ENCODE measurements around the gene TDP1.

Gene TDP1

GRCh38 chr14:89915114-89915878, 40.4 kb upstream of the TDP1 start:
- H3K4me3 ChIP-seq (ENCODE audit: low read depth, low read length, poor library complexity, severe bottlenecking) = no peak overlapping the region
- H2AFZ ChIP-seq (ENCODE audit: low read length) = no peak overlapping the region
- no peaks in the 10 kb centered on the region for H3K36me3 ChIP-seq (ENCODE audit: insufficient read depth, low read length)
- no peak for TF ChIP-seq EZH2 (IDR thresholded peaks at IDR 0.05; ENCODE audit: borderline replicate concordance, low read length)
- TF ChIP-seq, protein P1, sequence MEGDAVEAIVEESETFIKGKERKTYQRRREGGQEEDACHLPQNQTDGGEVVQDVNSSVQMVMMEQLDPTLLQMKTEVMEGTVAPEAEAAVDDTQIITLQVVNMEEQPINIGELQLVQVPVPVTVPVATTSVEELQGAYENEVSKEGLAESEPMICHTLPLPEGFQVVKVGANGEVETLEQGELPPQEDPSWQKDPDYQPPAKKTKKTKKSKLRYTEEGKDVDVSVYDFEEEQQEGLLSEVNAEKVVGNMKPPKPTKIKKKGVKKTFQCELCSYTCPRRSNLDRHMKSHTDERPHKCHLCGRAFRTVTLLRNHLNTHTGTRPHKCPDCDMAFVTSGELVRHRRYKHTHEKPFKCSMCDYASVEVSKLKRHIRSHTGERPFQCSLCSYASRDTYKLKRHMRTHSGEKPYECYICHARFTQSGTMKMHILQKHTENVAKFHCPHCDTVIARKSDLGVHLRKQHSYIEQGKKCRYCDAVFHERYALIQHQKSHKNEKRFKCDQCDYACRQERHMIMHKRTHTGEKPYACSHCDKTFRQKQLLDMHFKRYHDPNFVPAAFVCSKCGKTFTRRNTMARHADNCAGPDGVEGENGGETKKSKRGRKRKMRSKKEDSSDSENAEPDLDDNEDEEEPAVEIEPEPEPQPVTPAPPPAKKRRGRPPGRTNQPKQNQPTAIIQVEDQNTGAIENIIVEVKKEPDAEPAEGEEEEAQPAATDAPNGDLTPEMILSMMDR (IDR thresholded peaks at IDR 0.05; ENCODE audit: low read length) = peak; percentile 90
- no peaks in the 10 kb centered on the region for H3K79me2 ChIP-seq (ENCODE audit: insufficient read depth, low read length)
- H3K9ac ChIP-seq (ENCODE audit: low read length) = no peak overlapping the region
- H3F3A ChIP-seq (ENCODE audit: insufficient read depth, low read length) = no peaks in the 10 kb centered on the region
- H3K9me3 ChIP-seq (ENCODE audit: low read length) = no peaks in the 10 kb centered on the region
- H3K4me2 ChIP-seq (ENCODE audit: low read length) = no peak overlapping the region
- H3K4me1 ChIP-seq (ENCODE audit: insufficient read depth, low read length, severe bottlenecking) = no peaks in the 10 kb centered on the region
- no peaks in the 10 kb centered on the region for H3K27me3 ChIP-seq (ENCODE audit: insufficient read depth, low read length)
- H4K20me1 ChIP-seq (ENCODE audit: insufficient read depth, low read length) = no peaks in the 10 kb centered on the region
- H3K9me2 ChIP-seq (ENCODE audit: low read depth, low read length) = no peaks in the 10 kb centered on the region
- H3K27ac ChIP-seq (ENCODE audit: low read depth, low read length, poor library complexity, severe bottlenecking) = no peak overlapping the region

GRCh38 chr14:89918721-89919120, 37.0 kb upstream of the TDP1 start:
- no peak overlapping the region for H2AFZ ChIP-seq (ENCODE audit: low read length)

GRCh38 chr14:89920056-89920455, 35.7 kb upstream of the TDP1 start:
- no peak overlapping the region for H2AFZ ChIP-seq (ENCODE audit: low read length)
- H3K4me3 ChIP-seq (ENCODE audit: low read depth, low read length, poor library complexity, severe bottlenecking) = no peak overlapping the region
- no peaks in the 10 kb centered on the region for H3K79me2 ChIP-seq (ENCODE audit: insufficient read depth, low read length)
- no peaks in the 10 kb centered on the region for H3K9me2 ChIP-seq (ENCODE audit: low read depth, low read length)
- no peak overlapping the region for H3K4me2 ChIP-seq (ENCODE audit: low read length)
- H3K36me3 ChIP-seq (ENCODE audit: insufficient read depth, low read length) = peaks cover 10% of the 10 kb centered on the region; the same call in 1 of the 2 replicates
- no peaks in the 10 kb centered on the region for H3K27me3 ChIP-seq (ENCODE audit: insufficient read depth, low read length)
- H3K27ac ChIP-seq (ENCODE audit: low read depth, low read length, poor library complexity, severe bottlenecking) = no peak overlapping the region
- no peaks in the 10 kb centered on the region for H3F3A ChIP-seq (ENCODE audit: insufficient read depth, low read length)
- no peaks in the 10 kb centered on the region for H4K20me1 ChIP-seq (ENCODE audit: insufficient read depth, low read length)
- TF ChIP-seq, protein P1 (IDR thresholded peaks at IDR 0.05; ENCODE audit: low read length) = no peak
- no peak for TF ChIP-seq EZH2 (IDR thresholded peaks at IDR 0.05; ENCODE audit: borderline replicate concordance, low read length)
- H3K9me3 ChIP-seq (ENCODE audit: low read length) = no peaks in the 10 kb centered on the region
- H3K4me1 ChIP-seq (ENCODE audit: insufficient read depth, low read length, severe bottlenecking) = no peaks in the 10 kb centered on the region
- no peak overlapping the region for H3K9ac ChIP-seq (ENCODE audit: low read length)

More at GRCh38 chr14:89918721-89919120, 37.0 kb upstream of the TDP1 start:
- Histone ChIP-seq H3K9me3 (ENCODE audit: low read length) (no peaks in the 10 kb centered on the region), H3K79me2 (ENCODE audit: insufficient read depth, low read length) (no peaks in the 10 kb centered on the region), H3K9me2 (ENCODE audit: low read depth, low read length) (no peaks in the 10 kb centered on the region), H3K36me3 (ENCODE audit: insufficient read depth, low read length) (peaks cover 8% of the 10 kb centered on the region; the same call in 1 of the 2 replicates), H3K4me1 (ENCODE audit: insufficient read depth, low read length, severe bottlenecking) (no peaks in the 10 kb centered on the region), H3F3A (ENCODE audit: insufficient read depth, low read length) (no peaks in the 10 kb centered on the region), H3K4me2 (ENCODE audit: low read length) (no peak overlapping the region), H3K27ac (ENCODE audit: low read depth, low read length, poor library complexity, severe bottlenecking) (no peak overlapping the region), H3K27me3 (ENCODE audit: insufficient read depth, low read length) (no peaks in the 10 kb centered on the region), H3K4me3 (ENCODE audit: low read depth, low read length, poor library complexity, severe bottlenecking) (no peak overlapping the region), H3K9ac (ENCODE audit: low read length) (no peak overlapping the region), H4K20me1 (ENCODE audit: insufficient read depth, low read length) (no peaks in the 10 kb centered on the region)
- TF ChIP-seq, protein P1 (IDR thresholded peaks at IDR 0.05; ENCODE audit: low read length) = no peak
- no peak for TF ChIP-seq EZH2 (IDR thresholded peaks at IDR 0.05; ENCODE audit: borderline replicate concordance, low read length)

Data from OCI-LY1 (cell line).